GM12892 (cell line): ENCODE data around the gene TTC28.
"Not testable (repeated sequence)": the region's sequence is repeated elsewhere in the genome, so short reads cannot be mapped to it uniquely, and the experiment has no call there.

Source experiments
- POLR2A ChIP-seq: IDR thresholded peaks from 2 replicates; pipeline ENCODE4 v1.6.1; 2011; ENCODE audit warnings: low read depth, low read length, control low read depth
- POLR2AphosphoS5 ChIP-seq: IDR thresholded peaks from 2 replicates; pipeline ENCODE4 v1.6.1; 2011; ENCODE audit warnings: low read depth, low read length, control low read depth
- TAF1 ChIP-seq: IDR thresholded peaks from 2 replicates; pipeline ENCODE4 v1.6.1; 2011; ENCODE audit warnings: low read depth, mild to moderate bottlenecking, control low read depth, low read length, borderline replicate concordance

GRCh38 chr22:28463408-28463807 is 216.2 kb downstream of the TTC28 start:
- not testable (repeated sequence) for TF ChIP-seq POLR2A, POLR2AphosphoS5, TAF1
